22Rv1 (cell line): ENCODE results near the gene RXRG.

ENCODE experiments used
- ZFX ChIP-seq: fragments of 450-650 bp; IDR thresholded peaks from 2 replicates; pipeline ENCODE4 v1.6.1; 2017; ENCODE audit warnings: antibody characterized with exemption, borderline replicate concordance
- TF ChIP-seq, protein P1 (sequence below): fragments of 450-650 bp; IDR thresholded peaks from 2 replicates; pipeline ENCODE4 v1.5.1; 2017; ENCODE audit warnings: mild to moderate bottlenecking

DNA sequence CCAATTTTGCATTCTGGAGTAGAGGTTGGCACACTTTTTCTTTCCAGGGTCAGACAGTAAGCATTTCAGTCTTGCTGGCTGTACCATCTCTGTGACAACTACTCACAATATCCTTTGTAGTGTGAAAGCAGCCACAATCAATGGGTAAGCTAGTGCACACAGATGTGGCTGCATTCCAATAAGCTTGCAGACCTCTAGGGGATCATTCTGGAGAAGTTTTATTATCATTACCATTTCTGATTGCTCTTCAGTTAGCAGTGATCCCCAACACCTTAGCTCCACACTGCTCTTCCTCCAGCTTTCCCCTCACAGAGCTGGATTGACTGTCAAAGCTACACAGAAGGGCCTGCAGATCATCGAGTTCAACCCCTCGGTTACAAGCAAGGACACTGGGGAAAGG, 9.1 kb downstream of the RXRG start:
- TF ChIP-seq, protein P1, sequence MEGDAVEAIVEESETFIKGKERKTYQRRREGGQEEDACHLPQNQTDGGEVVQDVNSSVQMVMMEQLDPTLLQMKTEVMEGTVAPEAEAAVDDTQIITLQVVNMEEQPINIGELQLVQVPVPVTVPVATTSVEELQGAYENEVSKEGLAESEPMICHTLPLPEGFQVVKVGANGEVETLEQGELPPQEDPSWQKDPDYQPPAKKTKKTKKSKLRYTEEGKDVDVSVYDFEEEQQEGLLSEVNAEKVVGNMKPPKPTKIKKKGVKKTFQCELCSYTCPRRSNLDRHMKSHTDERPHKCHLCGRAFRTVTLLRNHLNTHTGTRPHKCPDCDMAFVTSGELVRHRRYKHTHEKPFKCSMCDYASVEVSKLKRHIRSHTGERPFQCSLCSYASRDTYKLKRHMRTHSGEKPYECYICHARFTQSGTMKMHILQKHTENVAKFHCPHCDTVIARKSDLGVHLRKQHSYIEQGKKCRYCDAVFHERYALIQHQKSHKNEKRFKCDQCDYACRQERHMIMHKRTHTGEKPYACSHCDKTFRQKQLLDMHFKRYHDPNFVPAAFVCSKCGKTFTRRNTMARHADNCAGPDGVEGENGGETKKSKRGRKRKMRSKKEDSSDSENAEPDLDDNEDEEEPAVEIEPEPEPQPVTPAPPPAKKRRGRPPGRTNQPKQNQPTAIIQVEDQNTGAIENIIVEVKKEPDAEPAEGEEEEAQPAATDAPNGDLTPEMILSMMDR = no peak
- no peak for TF ChIP-seq ZFX
